ENCODE results near the gene TNFRSF4. TPM values are rescaled to one million over a fixed set of nuclear protein-coding genes. Genes with fewer than 3 reads are reported as not detected.

TNFRSF4 gene
- total RNA-seq, 1 experiment from 2014 or later = not detected

DNA sequence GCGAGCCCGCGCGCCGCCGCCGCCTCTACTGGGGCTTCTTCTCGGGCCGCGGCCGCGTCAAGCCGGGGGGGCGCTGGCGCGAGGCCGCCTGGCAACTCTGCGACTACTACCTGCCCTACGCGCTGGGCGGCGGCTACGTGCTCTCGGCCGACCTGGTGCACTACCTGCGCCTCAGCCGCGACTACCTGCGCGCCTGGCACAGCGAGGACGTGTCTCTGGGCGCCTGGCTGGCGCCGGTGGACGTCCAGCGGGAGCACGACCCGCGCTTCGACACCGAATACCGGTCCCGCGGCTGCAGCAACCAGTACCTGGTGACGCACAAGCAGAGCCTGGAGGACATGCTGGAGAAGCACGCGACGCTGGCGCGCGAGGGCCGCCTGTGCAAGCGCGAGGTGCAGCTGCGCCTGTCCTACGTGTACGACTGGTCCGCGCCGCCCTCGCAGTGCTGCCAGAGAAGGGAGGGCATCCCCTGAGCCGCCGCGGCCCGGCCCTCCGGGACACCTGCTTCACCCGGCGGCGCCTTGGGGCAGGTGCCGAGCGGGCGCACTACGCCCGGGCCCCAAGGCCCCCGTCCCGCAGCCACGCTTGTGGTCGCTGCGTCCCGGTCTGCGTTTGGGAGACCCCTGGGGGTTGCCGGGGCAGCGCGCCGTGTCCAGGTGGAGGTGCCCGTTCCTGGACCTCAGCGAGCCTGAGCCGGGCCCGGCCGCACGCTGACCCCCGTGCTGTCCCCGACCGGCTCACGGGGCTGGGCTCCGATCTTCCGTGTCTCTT lies 19.0 kb upstream of the TNFRSF4 start:
- Histone ChIP-seq H3K9me3 (ENCODE audit: low read length) (no peaks in the 10 kb centered on the region), H2AFZ (ENCODE audit: low read length) (no peak overlapping the region), H3K9ac (ENCODE audit: low read length) (peak overlapping the region; percentile 66), H3K27ac (ENCODE audit: low read length) (no peak overlapping the region), H3K27me3 (ENCODE audit: low read length) (no peaks in the 10 kb centered on the region), H4K20me1 (ENCODE audit: insufficient read depth, low read depth, low read length) (peaks cover 22% of the 10 kb centered on the region; the same call in 1 of the 2 replicates), H3K4me2 (ENCODE audit: low read depth, low read length, poor library complexity, severe bottlenecking) (peak overlapping the region; percentile 29), H3K9me2 (replicated peaks; ENCODE audit: insufficient read depth, low read length) (no peaks in the 10 kb centered on the region), H3K36me3 (ENCODE audit: insufficient read depth, low read length) (peaks cover 6% of the 10 kb centered on the region; the same call in 1 of the 2 replicates), H3K4me3 (ENCODE audit: low read length) (peak overlapping the region; percentile 57; the same call in 1 of the 2 replicates), H3K79me2 (ENCODE audit: low read length) (peaks cover 43% of the 10 kb centered on the region), H3K4me1 (ENCODE audit: low read length) (peaks cover 21% of the 10 kb centered on the region)
- DNase-seq = no peak

DNA sequence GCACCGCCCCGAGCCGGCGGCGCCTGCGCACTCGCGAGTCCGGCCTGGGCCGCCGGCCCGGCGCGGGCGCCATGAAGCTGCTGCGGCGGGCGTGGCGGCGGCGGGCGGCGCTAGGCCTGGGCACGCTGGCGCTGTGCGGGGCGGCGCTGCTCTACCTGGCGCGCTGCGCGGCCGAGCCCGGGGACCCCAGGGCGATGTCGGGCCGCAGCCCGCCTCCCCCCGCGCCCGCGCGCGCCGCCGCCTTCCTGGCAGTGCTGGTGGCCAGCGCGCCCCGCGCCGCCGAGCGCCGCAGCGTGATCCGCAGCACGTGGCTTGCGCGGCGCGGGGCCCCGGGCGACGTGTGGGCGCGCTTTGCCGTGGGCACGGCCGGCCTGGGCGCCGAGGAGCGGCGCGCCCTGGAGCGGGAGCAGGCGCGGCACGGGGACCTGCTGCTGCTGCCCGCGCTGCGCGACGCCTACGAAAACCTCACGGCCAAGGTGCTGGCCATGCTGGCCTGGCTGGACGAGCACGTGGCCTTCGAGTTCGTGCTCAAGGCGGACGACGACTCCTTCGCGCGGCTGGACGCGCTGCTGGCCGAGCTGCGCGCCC lies 18.3 kb upstream of the TNFRSF4 start, which contains the start of gene B3GALT6:
TSS of gene B3GALT6 (plus strand) at position 30 of the 588 bp plus-strand sequence. CDS start at position 72, 42 bp downstream.
- Histone ChIP-seq H3K27ac (ENCODE audit: low read length) (peak within 1 kb of the TSS; percentile 50), H3K36me3 (ENCODE audit: insufficient read depth, low read length) (peaks cover 6% of the 10 kb centered on the region; the same call in 1 of the 2 replicates), H3K4me1 (ENCODE audit: low read length) (peaks cover 21% of the 10 kb centered on the region), H4K20me1 (ENCODE audit: insufficient read depth, low read depth, low read length) (peaks cover 21% of the 10 kb centered on the region; the same call in 1 of the 2 replicates), H3K27me3 (ENCODE audit: low read length) (no peaks in the 10 kb centered on the region), H3K9me2 (replicated peaks; ENCODE audit: insufficient read depth, low read length) (no peaks in the 10 kb centered on the region), H3K4me3 (ENCODE audit: low read length) (peak within 1 kb of the TSS; percentile 84), H3K9ac (ENCODE audit: low read length) (peak within 1 kb of the TSS; percentile 83), H3K79me2 (ENCODE audit: low read length) (peaks cover 48% of the 10 kb centered on the region), H3K4me2 (ENCODE audit: low read depth, low read length, poor library complexity, severe bottlenecking) (peak within 1 kb of the TSS; percentile 92), H2AFZ (ENCODE audit: low read length) (peak within 1 kb of the TSS; percentile 3; the same call in 1 of the 2 replicates), H3K9me3 (ENCODE audit: low read length) (no peaks in the 10 kb centered on the region)
- no peak for DNase-seq

DNA sequence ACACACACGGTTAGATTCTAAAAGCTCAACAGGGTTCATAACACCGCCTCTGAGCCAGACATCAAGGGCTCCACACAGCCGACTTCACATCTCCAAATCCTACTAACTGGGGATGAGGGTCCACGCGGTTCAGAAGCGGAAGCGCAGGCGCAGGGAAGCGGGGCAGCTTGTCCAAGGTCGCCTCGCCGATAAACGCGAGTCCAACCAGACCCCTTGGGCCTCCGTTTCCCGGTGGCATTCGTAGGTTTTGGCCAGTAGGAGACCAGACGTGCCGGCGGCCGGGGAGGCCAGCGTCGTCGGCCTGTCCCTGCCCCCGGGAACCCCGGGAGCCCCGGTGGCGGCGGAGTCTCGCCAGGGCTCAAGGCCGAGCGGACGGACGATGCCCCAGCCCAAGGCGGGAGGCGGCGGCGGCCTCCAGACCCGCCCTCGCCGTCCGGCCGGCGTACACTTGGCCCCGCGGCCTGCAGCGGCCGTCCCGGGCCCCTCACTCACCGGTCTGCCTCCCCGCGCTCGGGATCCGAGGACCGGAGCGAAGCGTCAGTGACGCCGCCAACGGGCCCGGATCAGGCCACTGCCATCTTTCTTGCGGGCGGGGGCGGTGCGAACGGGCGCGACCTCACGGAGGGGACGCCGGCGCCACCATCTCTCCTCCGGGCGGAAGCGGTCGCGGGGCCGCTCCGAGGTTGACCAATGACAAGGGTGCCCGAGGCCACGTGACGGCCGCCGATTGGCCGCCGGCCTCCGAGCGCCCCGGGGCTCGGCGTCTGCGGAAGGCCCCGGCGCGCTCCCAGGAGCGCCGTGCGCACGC lies 17.7 kb upstream of the TNFRSF4 start, which contains the start of gene SDF4:
TSS of gene SDF4 (minus strand) at position 602 of the 808 bp plus-strand sequence. CDS start 3,229 bp downstream, outside the sequence.
- DNase-seq = peak; percentile 99
- Histone ChIP-seq H3K4me2 (ENCODE audit: low read depth, low read length, poor library complexity, severe bottlenecking) (peak within 1 kb of the TSS; percentile 92), H3K4me3 (ENCODE audit: low read length) (peak within 1 kb of the TSS; percentile 84), H3K9me2 (replicated peaks; ENCODE audit: insufficient read depth, low read length) (no peaks in the 10 kb centered on the region), H4K20me1 (ENCODE audit: insufficient read depth, low read depth, low read length) (peaks cover 21% of the 10 kb centered on the region; the same call in 1 of the 2 replicates), H3K9ac (ENCODE audit: low read length) (peak within 1 kb of the TSS; percentile 83), H3K9me3 (ENCODE audit: low read length) (no peaks in the 10 kb centered on the region), H3K4me1 (ENCODE audit: low read length) (peaks cover 21% of the 10 kb centered on the region), H3K79me2 (ENCODE audit: low read length) (peaks cover 48% of the 10 kb centered on the region), H3K27ac (ENCODE audit: low read length) (peak within 1 kb of the TSS; percentile 50), H2AFZ (ENCODE audit: low read length) (peak within 1 kb of the TSS; percentile 3; the same call in 1 of the 2 replicates), H3K36me3 (ENCODE audit: insufficient read depth, low read length) (peaks cover 6% of the 10 kb centered on the region; the same call in 1 of the 2 replicates), H3K27me3 (ENCODE audit: low read length) (no peaks in the 10 kb centered on the region)

DNA sequence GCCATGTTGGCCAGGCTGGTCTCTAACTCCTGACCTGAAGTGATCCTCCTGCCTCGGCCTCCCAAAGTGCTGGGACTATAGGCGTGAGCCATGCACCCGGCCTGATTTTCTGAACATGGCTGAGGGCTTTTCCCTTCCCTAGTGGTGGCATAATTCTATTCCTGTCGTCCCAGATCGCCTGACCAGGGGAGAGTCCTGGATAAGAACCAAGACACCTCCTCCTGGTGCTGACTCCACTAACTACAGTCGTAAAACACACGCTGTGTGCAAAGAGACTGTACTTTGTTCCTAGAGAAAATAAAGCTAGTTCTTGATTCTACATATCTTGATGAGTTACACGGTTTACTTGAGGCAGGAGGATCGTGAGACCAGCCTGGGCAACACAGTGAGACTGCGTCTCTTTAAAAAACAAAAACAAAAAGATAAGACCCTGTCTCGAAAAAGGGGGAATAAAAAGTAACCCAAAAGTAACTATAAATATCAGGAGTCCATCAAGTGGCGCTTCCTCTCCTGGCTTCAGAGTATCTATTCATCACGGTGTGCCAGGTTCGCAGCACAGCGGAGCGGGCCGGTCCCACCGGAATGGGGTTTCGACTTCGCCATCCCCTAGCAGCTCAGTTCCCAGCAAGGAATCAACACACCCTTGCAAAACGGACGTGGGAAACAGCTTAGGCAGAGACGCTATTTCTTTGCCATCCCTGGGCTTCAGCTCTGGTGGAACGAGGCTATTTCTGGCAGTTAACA lies 16.9 kb upstream of the TNFRSF4 start:
- peaks cover 6% of the 10 kb centered on the region; the same call in 1 of the 2 replicates for H3K36me3 ChIP-seq (ENCODE audit: insufficient read depth, low read length)
- peaks cover 54% of the 10 kb centered on the region for H3K79me2 ChIP-seq (ENCODE audit: low read length)
- peak overlapping the region; percentile 92 for H3K4me2 ChIP-seq (ENCODE audit: low read depth, low read length, poor library complexity, severe bottlenecking)
- H2AFZ ChIP-seq (ENCODE audit: low read length) = peak overlapping the region; percentile 3; the same call in 1 of the 2 replicates
- H4K20me1 ChIP-seq (ENCODE audit: insufficient read depth, low read depth, low read length) = peaks cover 21% of the 10 kb centered on the region; the same call in 1 of the 2 replicates
- peak overlapping the region; percentile 84 for H3K4me3 ChIP-seq (ENCODE audit: low read length)
- peaks cover 21% of the 10 kb centered on the region for H3K4me1 ChIP-seq (ENCODE audit: low read length)
- H3K9ac ChIP-seq (ENCODE audit: low read length) = peak overlapping the region; percentile 83
- H3K9me3 ChIP-seq (ENCODE audit: low read length) = no peaks in the 10 kb centered on the region
- peak; percentile 70 for DNase-seq
- H3K9me2 ChIP-seq (replicated peaks; ENCODE audit: insufficient read depth, low read length) = no peaks in the 10 kb centered on the region
- no peaks in the 10 kb centered on the region for H3K27me3 ChIP-seq (ENCODE audit: low read length)
- H3K27ac ChIP-seq (ENCODE audit: low read length) = peak overlapping the region; percentile 50

DNA sequence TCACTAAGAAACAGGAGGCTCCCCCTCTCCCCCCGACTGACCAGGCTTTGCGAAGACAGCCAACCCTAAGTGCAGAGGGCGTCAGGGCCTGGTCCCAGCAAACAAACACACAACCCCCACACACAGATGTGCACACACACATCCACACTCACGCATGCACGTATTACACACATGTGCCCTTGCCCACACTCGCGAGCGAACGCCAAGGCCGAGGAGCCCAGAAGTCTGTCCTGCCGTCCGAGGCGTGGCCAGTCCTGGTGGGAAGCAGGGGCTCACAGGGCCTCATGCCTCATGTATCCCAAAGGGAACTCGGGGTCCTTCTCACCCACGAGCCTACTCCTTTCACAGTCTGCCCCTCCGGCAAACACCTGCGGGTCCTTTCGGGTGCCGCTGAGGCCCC lies 15.8 kb upstream of the TNFRSF4 start:
- H3K27ac ChIP-seq (ENCODE audit: low read length) = no peak overlapping the region

DNA sequence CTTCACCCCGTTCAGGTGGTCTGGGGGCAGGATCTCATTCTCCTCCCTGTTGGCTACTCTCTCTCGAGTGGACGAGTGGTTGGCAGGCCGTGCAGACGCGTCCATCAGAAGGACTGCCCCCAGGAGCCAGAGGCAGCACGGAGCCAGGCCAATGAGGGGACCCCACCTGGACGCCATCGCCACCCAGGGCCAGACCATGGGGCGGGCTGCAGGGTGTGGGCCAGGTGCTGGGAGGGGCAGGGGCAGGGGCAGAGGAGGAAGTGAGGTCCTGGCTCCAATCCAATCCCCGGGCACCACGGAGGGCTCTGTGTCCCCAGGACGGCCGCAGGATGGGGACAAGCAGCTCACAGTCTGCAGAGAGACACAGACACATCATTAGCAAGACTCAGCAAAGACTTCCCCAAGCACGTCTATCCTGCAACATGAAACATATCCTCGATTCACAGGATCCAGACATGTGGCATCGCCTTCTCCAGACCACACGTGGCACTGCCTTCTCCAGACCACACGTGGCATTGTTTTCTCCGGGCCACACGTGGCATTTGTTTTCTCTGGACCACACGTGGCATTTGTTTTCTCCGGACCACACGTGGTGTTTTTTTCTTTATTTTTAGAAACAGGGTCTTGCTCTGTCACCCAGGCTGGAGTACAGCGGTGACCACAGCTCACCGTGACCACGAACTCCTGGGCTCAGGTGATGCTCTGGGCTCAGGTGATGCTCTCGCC lies 14.8 kb upstream of the TNFRSF4 start:
- peaks cover 21% of the 10 kb centered on the region for H3K4me1 ChIP-seq (ENCODE audit: low read length)
- no peak for DNase-seq
- no peak overlapping the region for H3K4me2 ChIP-seq (ENCODE audit: low read depth, low read length, poor library complexity, severe bottlenecking)
- H3K9me3 ChIP-seq (ENCODE audit: low read length) = no peaks in the 10 kb centered on the region
- H3K27me3 ChIP-seq (ENCODE audit: low read length) = no peaks in the 10 kb centered on the region
- no peak overlapping the region for H3K27ac ChIP-seq (ENCODE audit: low read length)
- no peak overlapping the region for H2AFZ ChIP-seq (ENCODE audit: low read length)
- H3K9ac ChIP-seq (ENCODE audit: low read length) = no peak overlapping the region
- peaks cover 6% of the 10 kb centered on the region; the same call in 1 of the 2 replicates for H3K36me3 ChIP-seq (ENCODE audit: insufficient read depth, low read length)
- H4K20me1 ChIP-seq (ENCODE audit: insufficient read depth, low read depth, low read length) = peaks cover 26% of the 10 kb centered on the region; the same call in 1 of the 2 replicates
- no peak overlapping the region for H3K4me3 ChIP-seq (ENCODE audit: low read length)
- no peaks in the 10 kb centered on the region for H3K9me2 ChIP-seq (replicated peaks; ENCODE audit: insufficient read depth, low read length)
- H3K79me2 ChIP-seq (ENCODE audit: low read length) = peaks cover 54% of the 10 kb centered on the region

More for the DNA sequence above, 15.8 kb upstream of the TNFRSF4 start:
- Histone ChIP-seq H3K9me2 (replicated peaks; ENCODE audit: insufficient read depth, low read length) (no peaks in the 10 kb centered on the region), H3K36me3 (ENCODE audit: insufficient read depth, low read length) (peaks cover 6% of the 10 kb centered on the region; the same call in 1 of the 2 replicates), H4K20me1 (ENCODE audit: insufficient read depth, low read depth, low read length) (peaks cover 26% of the 10 kb centered on the region; the same call in 1 of the 2 replicates), H3K4me1 (ENCODE audit: low read length) (peaks cover 21% of the 10 kb centered on the region), H3K9ac (ENCODE audit: low read length) (0 out of 2 replicates have a peak overlapping the region, but pooled peaks have one; percentile 83), H3K4me2 (ENCODE audit: low read depth, low read length, poor library complexity, severe bottlenecking) (peak overlapping the region; percentile 92), H3K9me3 (ENCODE audit: low read length) (no peaks in the 10 kb centered on the region), H3K79me2 (ENCODE audit: low read length) (peaks cover 54% of the 10 kb centered on the region), H2AFZ (ENCODE audit: low read length) (no peak overlapping the region), H3K4me3 (ENCODE audit: low read length) (no peak overlapping the region), H3K27me3 (ENCODE audit: low read length) (no peaks in the 10 kb centered on the region)
- DNase-seq = no peak

DNA sequence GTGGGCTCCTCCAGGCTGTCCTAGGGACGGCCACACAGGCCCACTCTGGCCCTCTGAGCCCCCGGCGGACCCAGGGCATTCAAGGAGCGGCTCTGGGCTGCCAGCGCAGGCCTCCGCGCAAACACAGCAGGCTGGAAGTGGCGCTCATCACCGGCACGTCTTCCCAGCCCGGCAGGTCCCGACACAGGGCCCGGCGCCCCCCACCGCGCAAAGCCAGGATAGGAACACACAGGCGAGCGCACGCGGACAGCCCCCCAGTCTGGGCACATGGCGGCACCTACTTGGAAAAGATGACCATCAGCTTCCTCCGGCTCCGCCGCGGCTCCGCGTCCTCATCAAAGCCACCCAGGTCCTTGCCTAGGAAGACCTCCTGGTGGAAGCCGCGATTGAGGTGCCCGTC lies 14.2 kb upstream of the TNFRSF4 start:
- H3K27me3 ChIP-seq (ENCODE audit: low read length) = no peaks in the 10 kb centered on the region
- peaks cover 17% of the 10 kb centered on the region for H3K4me1 ChIP-seq (ENCODE audit: low read length)
- H3K9me3 ChIP-seq (ENCODE audit: low read length) = no peaks in the 10 kb centered on the region
- no peak overlapping the region for H3K4me3 ChIP-seq (ENCODE audit: low read length)
- peaks cover 21% of the 10 kb centered on the region; the same call in 1 of the 2 replicates for H4K20me1 ChIP-seq (ENCODE audit: insufficient read depth, low read depth, low read length)
- H3K36me3 ChIP-seq (ENCODE audit: insufficient read depth, low read length) = peaks cover 6% of the 10 kb centered on the region; the same call in 1 of the 2 replicates
- H3K27ac ChIP-seq (ENCODE audit: low read length) = no peak overlapping the region
- no peak overlapping the region for H2AFZ ChIP-seq (ENCODE audit: low read length)
- H3K4me2 ChIP-seq (ENCODE audit: low read depth, low read length, poor library complexity, severe bottlenecking) = no peak overlapping the region
- no peak for DNase-seq
- peaks cover 50% of the 10 kb centered on the region for H3K79me2 ChIP-seq (ENCODE audit: low read length)
- H3K9ac ChIP-seq (ENCODE audit: low read length) = no peak overlapping the region
- H3K9me2 ChIP-seq (replicated peaks; ENCODE audit: insufficient read depth, low read length) = no peaks in the 10 kb centered on the region

Measured in Karpas-422 (cell line).